Ovary (tissue), 3 donors: Measurements from ENCODE around the gene TRMO.

ENCODE experiments used
- CTCF ChIP-seq, 3 donors: fragments of 450-650 bp in 2 of 3; fragments of 200-600 bp in 1 of 3; IDR thresholded peaks; one replicate each; pipeline versions ENCODE4 v1.5.1 to v1.8.0; 2016 to 2022; ENCODE audit warnings: antibody characterized with exemption in 3 of 3, mild to moderate bottlenecking in 1 of 3
- POLR2A ChIP-seq: fragments of 450-650 bp; IDR thresholded peaks from one replicate; pipeline ENCODE4 v1.6.1; 2017; ENCODE audit warnings: antibody characterized with exemption, mild to moderate bottlenecking, moderate library complexity
- donor health status: DM: no; HTN: no; CAD: no.

GRCh38 chr9:97873425-97873824 is 48.9 kb downstream of the TRMO start:
- TF ChIP-seq POLR2A: no peak
- no peak for TF ChIP-seq CTCF (IDR thresholded peaks at IDR 0.05)
